GM06990 (cell line): ENCODE measurements around the gene PDE6A.

Experiments used
- DNase-seq: peaks from one replicate; pipeline ENCODE4 v3.0.0-alpha.2; 2011; ENCODE audit not compliant: insufficient read length; ENCODE audit errors: extremely low read depth
- H3K27me3 ChIP-seq: replicated peaks from 2 replicates; pipeline ENCODE4 v1.6.0; 2011; ENCODE audit warnings: low read length; ENCODE audit not compliant: control insufficient read depth, insufficient read depth
- H3K36me3 ChIP-seq: 2 replicates; pipeline ENCODE4 v1.5.1; 2011; ENCODE audit warnings: low read length; ENCODE audit not compliant: control insufficient read depth, insufficient read depth
- H3K4me3 ChIP-seq: replicated peaks from 2 replicates; pipeline ENCODE4 v1.5.1; 2011; ENCODE audit warnings: low read depth, mild to moderate bottlenecking, control low read depth, low read length
- TF ChIP-seq, protein P1 (sequence below): IDR thresholded peaks from 2 replicates; pipeline ENCODE4 v1.5.1; 2011; ENCODE audit warnings: low read length, control low read depth, mild to moderate bottlenecking, inconsistent platforms; ENCODE audit not compliant: insufficient read depth, poor library complexity, severe bottlenecking

PDE6A gene

DNA sequence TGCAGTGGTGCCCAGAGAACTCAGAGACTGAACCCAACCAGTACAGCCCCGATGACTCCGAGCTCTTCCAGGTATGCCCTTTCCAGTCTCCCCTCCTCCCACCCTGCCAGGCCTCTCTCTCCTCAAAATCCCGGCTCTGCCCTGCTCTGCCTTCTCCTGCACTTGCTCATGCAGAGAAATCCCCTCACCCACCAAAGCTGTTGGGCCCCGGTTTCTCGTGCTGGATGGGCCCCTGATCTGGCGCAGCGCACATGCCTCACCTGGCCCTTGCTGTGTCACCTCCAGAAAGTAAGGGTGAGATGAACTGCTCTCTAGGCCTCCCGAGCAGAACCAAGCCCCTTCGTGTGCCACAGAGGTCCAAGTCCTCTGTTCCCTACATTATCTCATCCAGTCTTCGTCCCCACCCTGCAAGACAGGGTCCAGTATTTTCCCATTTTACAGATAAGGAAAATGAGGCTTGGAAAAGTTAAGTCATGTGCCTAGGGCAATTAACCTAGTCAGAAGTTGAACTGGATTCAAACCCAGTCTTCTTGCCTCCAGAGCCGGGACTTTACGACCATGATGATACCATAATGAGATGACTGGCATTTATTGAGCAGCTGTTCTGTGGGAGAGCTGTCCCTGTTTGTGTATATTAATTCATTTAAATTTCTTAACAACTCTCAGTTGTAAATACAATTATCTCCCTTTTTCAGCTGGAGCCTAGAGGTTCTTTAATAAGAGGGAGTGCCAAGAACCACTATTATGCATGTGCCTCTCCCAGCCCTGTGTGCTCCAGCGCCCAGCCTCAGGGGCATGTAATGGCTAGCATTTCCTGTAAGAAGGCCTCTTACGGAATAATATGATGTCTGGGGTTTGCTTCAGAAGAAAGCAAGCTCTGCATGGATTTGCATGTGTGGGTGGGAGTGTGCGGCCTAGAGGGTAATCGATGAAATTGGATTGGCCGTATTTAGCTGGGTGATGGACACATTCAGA lies 123.8 kb downstream of the PDE6A start:
- no peak for DNase-seq
- Histone ChIP-seq H3K4me3 (no peak overlapping the region), H3K36me3 (peaks cover 18% of the 10 kb centered on the region), H3K27me3 (no peaks in the 10 kb centered on the region)
- TF ChIP-seq, protein P1, sequence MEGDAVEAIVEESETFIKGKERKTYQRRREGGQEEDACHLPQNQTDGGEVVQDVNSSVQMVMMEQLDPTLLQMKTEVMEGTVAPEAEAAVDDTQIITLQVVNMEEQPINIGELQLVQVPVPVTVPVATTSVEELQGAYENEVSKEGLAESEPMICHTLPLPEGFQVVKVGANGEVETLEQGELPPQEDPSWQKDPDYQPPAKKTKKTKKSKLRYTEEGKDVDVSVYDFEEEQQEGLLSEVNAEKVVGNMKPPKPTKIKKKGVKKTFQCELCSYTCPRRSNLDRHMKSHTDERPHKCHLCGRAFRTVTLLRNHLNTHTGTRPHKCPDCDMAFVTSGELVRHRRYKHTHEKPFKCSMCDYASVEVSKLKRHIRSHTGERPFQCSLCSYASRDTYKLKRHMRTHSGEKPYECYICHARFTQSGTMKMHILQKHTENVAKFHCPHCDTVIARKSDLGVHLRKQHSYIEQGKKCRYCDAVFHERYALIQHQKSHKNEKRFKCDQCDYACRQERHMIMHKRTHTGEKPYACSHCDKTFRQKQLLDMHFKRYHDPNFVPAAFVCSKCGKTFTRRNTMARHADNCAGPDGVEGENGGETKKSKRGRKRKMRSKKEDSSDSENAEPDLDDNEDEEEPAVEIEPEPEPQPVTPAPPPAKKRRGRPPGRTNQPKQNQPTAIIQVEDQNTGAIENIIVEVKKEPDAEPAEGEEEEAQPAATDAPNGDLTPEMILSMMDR, result no peak

DNA sequence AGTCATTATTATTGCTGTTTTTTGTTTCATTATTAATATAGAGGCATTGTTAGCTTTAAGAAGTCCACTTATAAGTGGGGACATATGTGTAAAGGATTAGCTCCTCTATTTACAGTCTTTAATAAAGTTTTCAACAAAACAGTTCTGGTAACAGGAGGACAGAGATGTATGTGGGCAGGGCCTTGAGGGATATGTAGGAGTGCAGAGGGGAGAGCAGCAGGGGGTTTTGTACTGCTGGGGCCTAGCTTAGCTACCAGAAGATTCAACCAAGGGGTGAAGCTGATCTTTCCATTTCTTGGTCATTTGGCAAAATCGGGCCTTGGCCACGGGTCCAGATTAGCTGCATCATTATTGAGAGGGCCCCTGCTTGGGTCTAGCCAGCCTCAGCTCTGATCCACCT lies 124.6 kb downstream of the PDE6A start:
- no peak overlapping the region for H3K4me3 ChIP-seq
- TF ChIP-seq, protein P1, result no peak
- no peaks in the 10 kb centered on the region for H3K27me3 ChIP-seq
- peaks cover 11% of the 10 kb centered on the region for H3K36me3 ChIP-seq
- no peak for DNase-seq

DNA sequence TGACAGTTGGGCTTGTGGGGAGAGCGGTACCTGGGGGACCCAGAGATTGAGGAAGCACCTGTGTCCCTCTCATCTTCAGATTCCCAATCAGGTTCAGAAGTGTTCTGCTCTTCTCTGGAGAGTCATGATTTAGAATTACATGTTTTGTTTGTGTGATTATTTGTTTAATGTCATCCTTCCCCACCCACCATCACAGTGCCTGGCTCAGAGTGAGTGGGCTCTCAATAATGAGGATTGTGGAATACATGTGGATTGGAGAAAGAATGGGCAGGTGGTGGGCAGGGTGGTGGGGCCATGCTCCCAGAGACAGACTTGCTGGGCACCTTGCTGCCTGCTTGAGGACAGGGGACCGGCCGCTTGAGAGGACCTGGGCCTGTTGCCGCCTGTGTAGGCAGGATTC lies 126.5 kb downstream of the PDE6A start:
- peaks cover 9% of the 10 kb centered on the region for H3K36me3 ChIP-seq
- H3K4me3 ChIP-seq, result no peak overlapping the region
- no peaks in the 10 kb centered on the region for H3K27me3 ChIP-seq
- DNase-seq, result no peak
- TF ChIP-seq, protein P1, result no peak

DNA sequence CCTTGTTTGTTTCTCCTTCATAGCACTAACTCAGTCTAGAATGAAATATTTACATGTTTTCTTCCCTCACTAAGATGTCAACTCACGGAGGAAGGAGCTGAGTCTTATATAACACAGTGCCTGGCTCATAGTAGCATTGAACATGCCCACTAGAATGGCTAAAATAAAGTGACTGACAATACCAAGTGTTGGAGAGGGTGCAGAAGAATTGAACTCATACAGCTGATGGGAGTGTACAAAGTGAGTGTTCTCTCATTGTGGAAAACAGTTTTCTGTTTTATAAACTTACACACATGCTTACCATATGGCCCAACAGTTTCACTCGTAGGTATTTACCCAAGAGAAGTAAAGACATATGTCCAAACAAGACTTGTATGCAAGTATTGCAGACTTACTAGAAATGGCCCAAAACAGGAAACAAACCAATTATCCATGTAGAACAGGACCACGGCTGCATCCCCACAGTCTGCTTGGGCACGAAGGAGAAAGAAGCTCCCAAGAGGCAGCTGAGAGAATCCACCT lies 127.0 kb downstream of the PDE6A start:
- TF ChIP-seq, protein P1, result no peak
- no peak overlapping the region for H3K4me3 ChIP-seq
- H3K36me3 ChIP-seq, result peaks cover 9% of the 10 kb centered on the region
- H3K27me3 ChIP-seq, result no peaks in the 10 kb centered on the region
- no peak for DNase-seq

DNA sequence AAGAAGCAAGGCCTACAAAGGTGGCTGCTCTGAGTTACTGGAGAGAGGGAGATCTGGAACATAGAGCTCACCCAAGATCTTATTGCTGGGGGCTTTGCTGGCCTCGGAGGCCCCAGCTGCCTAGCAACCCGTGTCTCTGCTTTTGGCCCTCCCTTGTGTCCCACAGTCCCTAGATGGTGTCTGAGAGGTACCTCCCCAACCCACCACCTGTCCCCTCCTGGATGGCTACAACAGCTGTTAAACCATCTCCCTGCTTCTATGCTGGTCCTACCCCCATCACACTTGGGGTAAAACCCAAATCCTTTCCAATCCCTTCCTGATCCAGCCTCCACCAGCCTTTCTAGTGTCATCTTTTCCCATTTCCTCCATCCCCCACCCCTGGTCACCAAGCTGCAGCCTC lies 127.9 kb downstream of the PDE6A start:
- no peaks in the 10 kb centered on the region for H3K27me3 ChIP-seq
- H3K4me3 ChIP-seq, result no peak overlapping the region
- DNase-seq, result no peak
- peaks cover 6% of the 10 kb centered on the region for H3K36me3 ChIP-seq
- TF ChIP-seq, protein P1, result no peak
